Lower leg skin (tissue), 4 donors: Measurements from ENCODE around the gene MRPS18C. TPM values are rescaled to one million over a fixed set of nuclear protein-coding genes. Genes with fewer than 3 reads are reported as not detected.

ENCODE experiments used
- DNase-seq, 2 donors: peaks; one replicate each; pipeline ENCODE4 v3.0.0-alpha.2; 2019; ENCODE audit warnings: low spot score in 2 of 2
- H3K4me3 ChIP-seq: fragments of 200-600 bp; sonication (generic); 2 replicates; pipeline ENCODE4 v1.5.1; 2017; ENCODE audit warnings: mild to moderate bottlenecking, low read depth; ENCODE audit not compliant: poor library complexity, severe bottlenecking
- POLR2A ChIP-seq, 2 donors: fragments of 450-650 bp; IDR thresholded peaks; one replicate each; pipeline ENCODE4 v1.6.1; 2016 to 2017; ENCODE audit warnings: antibody characterized with exemption in 2 of 2, mild to moderate bottlenecking in 1 of 2, moderate library complexity in 1 of 2
- WGBS, 2 donors: methylation state at CpG; one replicate each; pipeline ENCODE4 v1.1.5; 2018; 5-methylcytosine and 5-hydroxymethylcytosine counted together
- intact Hi-C: fragments of 100-400 bp; cut with DNase I; formaldehyde crosslinking; loops from one replicate; pipeline ENCODE4 v1.15.0; 2023; ENCODE audit warnings: low total_unique reads
- total RNA-seq, 4 donors: library from RNA; depleted of rRNA; stranded (reverse); fragments of >200 nt; gene quantifications; one replicate each; pipeline ENCODE4 v1.1.0, GENCODE V29; 2016
- TF ChIP-seq, protein P1 (sequence below), 3 donors: fragments of 450-650 bp; IDR thresholded peaks; one replicate each; pipeline ENCODE4 v1.5.1; 2016; ENCODE audit warnings: antibody characterized with exemption in 3 of 3, mild to moderate bottlenecking in 3 of 3, moderate library complexity in 2 of 3

Gene MRPS18C
- 10 to 100 TPM in 3 of 4 donors, 1 to 10 TPM in 1; 6.9 to 20.1 (median 15.1) TPM for total RNA-seq

DNA sequence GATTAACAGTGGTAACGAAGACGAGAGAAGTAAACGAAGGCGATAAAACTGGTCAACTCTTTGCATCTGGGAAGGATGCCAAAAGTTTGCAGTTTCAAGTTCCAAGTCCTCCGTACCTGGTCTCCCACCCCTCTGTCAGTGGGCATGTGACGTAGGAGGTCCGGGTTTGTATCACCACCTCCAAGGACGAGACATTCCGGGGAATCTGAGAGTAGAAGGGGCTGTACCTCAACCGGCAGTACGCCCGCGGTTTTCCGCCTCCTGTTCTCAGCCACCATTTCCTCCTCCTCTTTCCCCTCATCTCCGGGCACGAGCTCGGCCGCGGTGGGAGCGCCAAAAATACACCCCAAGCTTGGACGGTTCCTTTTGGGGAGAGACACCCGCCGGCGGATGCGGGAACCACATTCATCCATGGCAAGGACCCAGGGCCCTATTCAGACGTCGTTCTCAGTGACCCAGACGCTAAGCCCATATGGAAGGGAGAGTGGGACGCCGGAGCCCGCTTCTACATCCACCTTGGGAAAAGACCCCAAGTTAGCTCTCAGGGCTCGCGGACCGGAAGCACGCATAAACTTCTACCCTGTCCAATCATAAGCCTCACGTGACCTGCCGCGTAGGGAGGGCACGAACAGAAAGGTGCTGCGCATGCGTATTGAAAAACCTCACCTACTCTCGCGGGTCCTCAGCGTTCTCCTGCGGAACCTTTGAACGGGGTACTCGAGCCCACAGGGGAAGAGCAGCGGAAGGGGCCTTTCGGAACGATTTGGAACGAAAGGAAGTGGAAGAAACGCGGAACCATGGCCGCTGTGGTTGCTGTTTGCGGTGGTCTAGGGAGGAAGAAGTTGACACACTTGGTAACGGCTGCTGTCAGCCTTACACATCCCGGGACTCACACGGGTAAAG, at the start of gene MRPS18C, which contains the start of gene HELQ:
TSS of gene MRPS18C (plus strand) at position 778 of the 903 bp plus-strand sequence. CDS start at position 798, 20 bp downstream.
TSS of gene HELQ (minus strand) at position 543 of the 903 bp plus-strand sequence. CDS start at position 413, 130 bp downstream.
- TF ChIP-seq POLR2A (IDR thresholded peaks at IDR 0.05), result no peak
- TF ChIP-seq, protein P1, sequence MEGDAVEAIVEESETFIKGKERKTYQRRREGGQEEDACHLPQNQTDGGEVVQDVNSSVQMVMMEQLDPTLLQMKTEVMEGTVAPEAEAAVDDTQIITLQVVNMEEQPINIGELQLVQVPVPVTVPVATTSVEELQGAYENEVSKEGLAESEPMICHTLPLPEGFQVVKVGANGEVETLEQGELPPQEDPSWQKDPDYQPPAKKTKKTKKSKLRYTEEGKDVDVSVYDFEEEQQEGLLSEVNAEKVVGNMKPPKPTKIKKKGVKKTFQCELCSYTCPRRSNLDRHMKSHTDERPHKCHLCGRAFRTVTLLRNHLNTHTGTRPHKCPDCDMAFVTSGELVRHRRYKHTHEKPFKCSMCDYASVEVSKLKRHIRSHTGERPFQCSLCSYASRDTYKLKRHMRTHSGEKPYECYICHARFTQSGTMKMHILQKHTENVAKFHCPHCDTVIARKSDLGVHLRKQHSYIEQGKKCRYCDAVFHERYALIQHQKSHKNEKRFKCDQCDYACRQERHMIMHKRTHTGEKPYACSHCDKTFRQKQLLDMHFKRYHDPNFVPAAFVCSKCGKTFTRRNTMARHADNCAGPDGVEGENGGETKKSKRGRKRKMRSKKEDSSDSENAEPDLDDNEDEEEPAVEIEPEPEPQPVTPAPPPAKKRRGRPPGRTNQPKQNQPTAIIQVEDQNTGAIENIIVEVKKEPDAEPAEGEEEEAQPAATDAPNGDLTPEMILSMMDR (IDR thresholded peaks at IDR 0.05), result no peak
- intact Hi-C loops, result loop anchor here (5.0 kb wide), 1 partner anchor 257 kb away; no protein-coding TSS in a partner anchor
- WGBS, 2 donors, result 0% methylated on average over 53 to 58 of the region's 58 CpGs
- H3K4me3 ChIP-seq, result peak within 1 kb of the TSS; percentile 91
- DNase-seq, result peak; percentile 98 to 99

DNA sequence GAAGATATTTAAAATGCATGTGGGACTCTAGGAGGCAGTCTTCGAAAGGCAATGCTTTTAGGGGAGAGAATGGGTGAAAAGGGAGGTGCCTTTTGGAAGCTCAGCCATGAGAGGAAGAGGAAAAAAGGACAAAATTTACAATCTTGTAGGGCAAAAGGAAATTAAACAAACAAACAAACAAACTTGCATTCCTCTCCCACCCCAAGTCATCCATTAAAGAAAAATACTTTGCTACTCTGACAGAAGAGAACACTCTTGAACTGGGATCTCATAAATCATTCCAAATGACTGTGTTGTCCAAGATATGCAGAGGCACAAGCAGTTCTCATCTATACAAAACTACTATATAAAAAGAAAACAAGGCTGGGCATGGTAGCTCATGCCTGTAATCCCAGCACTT, 47.0 kb upstream of the MRPS18C start:
- 92 to 97% methylated on average over 1 of the region's 1 CpG for WGBS, 2 donors
- H3K4me3 ChIP-seq, result no peak overlapping the region
- no peak for TF ChIP-seq POLR2A (IDR thresholded peaks at IDR 0.05)
- TF ChIP-seq, protein P1 (IDR thresholded peaks at IDR 0.05), result no peak
- DNase-seq, result no peak
- intact Hi-C loops, result no loop called here

DNA sequence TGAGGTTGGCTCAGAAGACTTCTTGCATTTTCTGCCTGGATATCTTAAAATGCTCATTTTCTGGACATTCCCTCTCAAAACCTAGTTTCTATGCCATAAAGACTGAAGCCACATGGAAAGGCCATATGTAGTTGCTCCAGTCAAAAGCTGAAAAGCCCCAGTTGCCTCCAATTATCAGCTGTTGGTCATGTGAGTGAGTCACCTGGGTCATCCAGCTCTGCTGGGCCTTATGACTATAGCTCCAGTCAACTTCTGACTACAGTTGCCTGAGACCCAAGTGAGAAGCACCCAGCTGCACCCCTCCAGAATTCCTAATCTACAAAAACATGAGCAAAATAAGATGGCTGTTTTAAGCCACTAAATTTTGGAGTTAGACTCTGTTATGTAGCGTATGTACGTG, 42.2 kb upstream of the MRPS18C start:
- 97% methylated on average over 2 of the region's 2 CpGs for WGBS, 2 donors
- TF ChIP-seq, protein P1 (IDR thresholded peaks at IDR 0.05), result no peak
- no peak for TF ChIP-seq POLR2A (IDR thresholded peaks at IDR 0.05)
- intact Hi-C loops, result no loop called here
- no peak overlapping the region for H3K4me3 ChIP-seq
- no peak for DNase-seq

DNA sequence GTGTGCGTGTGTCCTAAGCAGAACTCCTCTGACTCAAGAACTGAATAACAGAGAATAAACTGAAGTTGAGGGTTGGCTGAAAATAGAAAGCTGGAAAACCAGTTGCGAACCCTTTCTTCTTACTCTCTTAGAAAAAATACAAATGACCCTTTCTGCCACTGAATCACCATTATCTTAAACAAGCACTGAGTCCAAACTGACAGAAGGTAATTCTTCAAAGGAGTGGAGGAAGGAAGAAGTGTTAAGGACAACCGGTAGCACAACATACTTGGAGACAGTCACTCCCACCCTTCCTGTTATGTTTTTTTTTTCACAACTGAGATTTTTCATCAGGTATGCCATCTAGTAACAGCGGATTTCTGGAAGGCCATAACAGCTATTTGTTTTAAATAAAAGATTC, 38.3 kb upstream of the MRPS18C start:
- DNase-seq, result no peak
- no peak overlapping the region for H3K4me3 ChIP-seq
- 86 to 87% methylated on average over 4 of the region's 4 CpGs for WGBS, 2 donors
- intact Hi-C loops, result no loop called here
- TF ChIP-seq POLR2A (IDR thresholded peaks at IDR 0.05), result no peak
- TF ChIP-seq, protein P1 (IDR thresholded peaks at IDR 0.05), result no peak

DNA sequence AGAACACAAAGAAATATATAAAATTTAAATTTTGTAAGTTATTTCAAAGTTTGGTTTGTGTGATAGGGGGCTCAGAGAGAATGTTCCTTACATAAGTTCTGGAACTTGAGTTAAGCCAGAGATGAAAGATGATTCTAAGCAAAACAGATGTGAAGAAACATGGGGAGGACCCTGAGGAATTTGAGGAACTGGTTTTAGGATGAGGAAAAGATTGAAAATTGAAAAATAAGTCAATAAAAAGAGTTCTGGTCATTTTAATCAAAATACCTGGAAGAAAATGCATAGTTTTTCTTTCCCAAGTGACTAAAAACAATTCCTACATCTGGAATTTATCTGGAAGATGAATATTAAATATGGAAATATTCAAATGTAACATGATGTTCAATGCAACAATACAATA, 37.6 kb upstream of the MRPS18C start:
- DNase-seq, result no peak
- no peak for TF ChIP-seq POLR2A (IDR thresholded peaks at IDR 0.05)
- H3K4me3 ChIP-seq, result no peak overlapping the region
- intact Hi-C loops, result no loop called here

DNA sequence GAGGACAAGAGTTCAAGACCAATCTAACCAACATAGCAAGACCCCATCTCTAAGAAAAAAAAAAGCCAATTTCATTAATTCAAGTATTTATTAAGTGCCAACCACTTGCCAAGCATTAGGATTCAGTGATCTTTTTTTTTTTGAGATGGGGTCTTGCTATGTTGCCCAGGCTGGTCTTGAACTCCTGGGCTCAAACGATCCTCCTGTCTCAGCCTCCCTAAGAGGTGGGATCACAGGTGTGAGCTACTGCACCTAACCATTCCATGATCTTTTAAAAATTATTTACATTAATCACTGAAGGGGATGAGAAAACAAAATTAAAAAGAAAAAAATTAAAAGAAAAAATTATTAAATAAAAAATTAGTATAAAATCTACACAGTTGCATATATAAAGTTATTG, 24.7 kb upstream of the MRPS18C start:
- no peak for DNase-seq
- TF ChIP-seq, protein P1 (IDR thresholded peaks at IDR 0.05), result no peak
- TF ChIP-seq POLR2A (IDR thresholded peaks at IDR 0.05), result no peak
- 93 to 100% methylated on average over 1 of the region's 1 CpG for WGBS, 2 donors
- intact Hi-C loops, result no loop called here
- H3K4me3 ChIP-seq, result no peak overlapping the region
